AG04450 (cell line): ENCODE measurements around the gene FARS2. TPM values are rescaled to one million over a fixed set of nuclear protein-coding genes. Genes with fewer than 3 reads are reported as not detected.

ENCODE experiments used
- CTCF ChIA-PET: fragments of 300-600, 350-600 bp; formaldehyde crosslinking; extraction: SDS; loops from one replicate; lab custom pipeline; 2022; ENCODE audit warnings: antibody characterized with exemption, inconsistent platforms; lab: Charles Lee
- POLR2A ChIA-PET: fragments of 350-600 bp; formaldehyde crosslinking; extraction: SDS; loops from one replicate; lab custom pipeline; 2021; ENCODE audit warnings: antibody characterized with exemption, inconsistent platforms; lab: Yijun Ruan, JAX
- DNase-seq: peaks from one replicate; pipeline ENCODE4 v3.0.0-alpha.2; 2011; ENCODE audit warnings: low read depth, low spot score
- H3K27ac ChIP-seq: one replicate; pipeline ENCODE4 v1.5.1; 2012; ENCODE audit warnings: low read depth, low read length, control low read depth
- H3K27me3 ChIP-seq: one replicate; pipeline ENCODE4 v1.6.0; 2012; ENCODE audit warnings: low read length; ENCODE audit not compliant: control insufficient read depth, insufficient read depth
- H3K4me3 ChIP-seq: 2 replicates; pipeline ENCODE4 v1.5.1; 2011; ENCODE audit warnings: mild to moderate bottlenecking, low read depth, low read length, control low read depth
- H3K9me3 ChIP-seq: 2 replicates; pipeline ENCODE4 v1.5.1; 2012; ENCODE audit warnings: low read length; ENCODE audit not compliant: control insufficient read depth, insufficient read depth
- CTCF ChIP-seq: IDR thresholded peaks from 2 replicates; pipeline ENCODE4 v1.5.1; 2011; ENCODE audit warnings: low read depth, low read length, control low read depth, inconsistent platforms
- polyA plus RNA-seq: library from polyadenylated mRNA; depleted of rRNA; stranded (reverse); fragments of >200 nt; gene quantifications from 2 replicates; pipeline ENCODE4 v1.2.3, GENCODE V29; 2011

Gene FARS2
- polyA plus RNA-seq, 1 experiment, result 14.0 TPM

- ChIA-PET POLR2A (no interaction called here), CTCF (no interaction called here)
- no peaks in the 10 kb centered on the region for H3K9me3 ChIP-seq
- H3K27ac ChIP-seq, result no peak overlapping the region
- DNase-seq, result no peak
- TF ChIP-seq CTCF, result no peak
- no peak overlapping the region for H3K4me3 ChIP-seq
- H3K27me3 ChIP-seq, result no peaks in the 10 kb centered on the region
Observed at GRCh38 chr6:5736016-5736738, 474.9 kb downstream of the FARS2 start.

- H3K4me3 ChIP-seq, result no peak overlapping the region
- no peak overlapping the region for H3K27ac ChIP-seq
- POLR2A ChIA-PET, result no interaction called here
- no peak for TF ChIP-seq CTCF
- H3K9me3 ChIP-seq, result no peaks in the 10 kb centered on the region
- H3K27me3 ChIP-seq, result no peaks in the 10 kb centered on the region
- CTCF ChIA-PET, result no interaction called here
- DNase-seq, result no peak
Observed at GRCh38 chr6:5737460-5737859, 476.1 kb downstream of the FARS2 start.

GRCh38 chr6:5738211-5738610 is 476.9 kb downstream of the FARS2 start:
- no peak overlapping the region for H3K27ac ChIP-seq
- H3K27me3 ChIP-seq, result no peaks in the 10 kb centered on the region
- POLR2A ChIA-PET, result no interaction called here
- DNase-seq, result no peak
- TF ChIP-seq CTCF, result no peak
- CTCF ChIA-PET, result no interaction called here
- no peaks in the 10 kb centered on the region for H3K9me3 ChIP-seq
- H3K4me3 ChIP-seq, result no peak overlapping the region

- POLR2A ChIA-PET, result no interaction called here
Observed at GRCh38 chr6:5744497-5744896, 483.2 kb downstream of the FARS2 start.

GRCh38 chr6:5745081-5745480 is 483.8 kb downstream of the FARS2 start:
- CTCF ChIA-PET, result no interaction called here
- TF ChIP-seq CTCF, result no peak
- no peaks in the 10 kb centered on the region for H3K27me3 ChIP-seq
- H3K27ac ChIP-seq, result no peak overlapping the region
- no peaks in the 10 kb centered on the region for H3K9me3 ChIP-seq
- POLR2A ChIA-PET, result no interaction called here
- DNase-seq, result no peak
- no peak overlapping the region for H3K4me3 ChIP-seq

More at GRCh38 chr6:5744497-5744896, 483.2 kb downstream of the FARS2 start:
- DNase-seq, result no peak
- Histone ChIP-seq H3K9me3 (no peaks in the 10 kb centered on the region), H3K27ac (no peak overlapping the region), H3K4me3 (no peak overlapping the region), H3K27me3 (no peaks in the 10 kb centered on the region)
- no peak for TF ChIP-seq CTCF
- CTCF ChIA-PET, result no interaction called here
